Gastroesophageal sphincter (tissue), 3 donors: ENCODE measurements around the gene SLC26A6.

Experiments used
- CTCF ChIP-seq, 4 experiments: fragments of 200-600 bp in 2 of 4; fragments of 450-650 bp in 2 of 4; sonication (generic) in 1 of 4; IDR thresholded peaks; one replicate each; pipeline ENCODE4 v1.5.1; 2017 to 2019; ENCODE audit warnings: antibody characterized with exemption in 4 of 4, mild to moderate bottlenecking in 2 of 4, moderate library complexity in 2 of 4
- POLR2A ChIP-seq, 2 donors: fragments of 450-650 bp; IDR thresholded peaks; one replicate each; pipeline ENCODE4 v1.6.1; 2017; ENCODE audit warnings: antibody characterized with exemption in 2 of 2, mild to moderate bottlenecking in 2 of 2, moderate library complexity in 1 of 2

GRCh38 chr3:48636149-48636655, 941 bp upstream of the SLC26A6 start:
- TF ChIP-seq POLR2A (IDR thresholded peaks at IDR 0.05): no peak
- TF ChIP-seq CTCF (IDR thresholded peaks at IDR 0.05): no peak
